Sciatic nerve (tissue), 2 donors: ENCODE results near the gene COX4I2. TPM values are rescaled to one million over a fixed set of nuclear protein-coding genes. Genes with fewer than 3 reads are reported as not detected.
"Not testable (repeated sequence)": the region's sequence is repeated elsewhere in the genome, so short reads cannot be mapped to it uniquely, and the experiment has no call there.

Experiments
- ATAC-seq: fragments of 200-7000 bp; cut with Tn5 transposase; one replicate; pipeline ENCODE4 v1.9.1; 2020; ENCODE audit warnings: mild to moderate bottlenecking, moderate library complexity
- DNase-seq: peaks from one replicate; pipeline ENCODE4 v3.0.0-alpha.2; 2020; ENCODE audit warnings: low spot score
- intact Hi-C: fragments of 100-400 bp; cut with DNase I; formaldehyde crosslinking; loops from one replicate; pipeline ENCODE4 v1.14.2; 2022
- total RNA-seq: library from RNA; stranded (reverse); fragmentation: NEBNext Ultra II Directional; extraction: Animal tissue kit (Norgen Biotek cat#: 25700); gene quantifications from one replicate; pipeline ENCODE4 v1.2.1, GENCODE V29; 2021
- donor health status: DM: no; HTN: no; CAD: no.
- donor health status: DM: no; HTN: no; CAD: no.

COX4I2 gene
- total RNA-seq, 1 donor from 2014 or later, result 8.3 TPM

GRCh38 chr20:31606804-31607639, 30.7 kb upstream of the COX4I2 start:
- intact Hi-C loops, result no loop called here
- ATAC-seq (no peak), DNase-seq (no peak)

- intact Hi-C loops, result no loop called here
- ATAC-seq (no peak), DNase-seq (no peak)
These were observed 30.0 kb upstream of the COX4I2 start for GRCh38 chr20:31607640-31608250.

- DNase-seq, result peak; percentile 86
- peak; percentile 46 for ATAC-seq
- intact Hi-C loops, result no loop called here
These were observed 29.3 kb upstream of the COX4I2 start for GRCh38 chr20:31608251-31608945.

- DNase-seq, ATAC-seq: not testable (repeated sequence)
- intact Hi-C loops, result loop anchor here (2.0 kb wide), 1 partner anchor 49 kb away; no protein-coding TSS in a partner anchor
These were observed 25.5 kb upstream of the COX4I2 start for GRCh38 chr20:31612271-31612640.

- DNase-seq (no peak), ATAC-seq (no peak)
- intact Hi-C loops, result no loop called here
These were observed 22.3 kb upstream of the COX4I2 start for GRCh38 chr20:31615416-31615815.

GRCh38 chr20:31617432-31618104, 20.1 kb upstream of the COX4I2 start:
- intact Hi-C loops, result no loop called here
- DNase-seq (no peak), ATAC-seq (no peak)

GRCh38 chr20:31620246-31620645, 17.5 kb upstream of the COX4I2 start:
- intact Hi-C loops, result no loop called here
- no peak for DNase-seq
- no peak for ATAC-seq

GRCh38 chr20:31623123-31623505, 14.6 kb upstream of the COX4I2 start:
- DNase-seq, ATAC-seq, intact Hi-C loops: not testable (repeated sequence)

- ATAC-seq, DNase-seq, intact Hi-C loops: not testable (repeated sequence)
These were observed 11.2 kb upstream of the COX4I2 start for GRCh38 chr20:31626534-31626933.

GRCh38 chr20:31628057-31628456, 9.7 kb upstream of the COX4I2 start:
- intact Hi-C loops, DNase-seq, ATAC-seq: not testable (repeated sequence)

GRCh38 chr20:31630187-31630790, 7.4 kb upstream of the COX4I2 start:
- intact Hi-C loops, result no loop called here
- no peak for DNase-seq
- ATAC-seq, result no peak

GRCh38 chr20:31632548-31633338, 5.0 kb upstream of the COX4I2 start:
- no peak for DNase-seq
- ATAC-seq, result no peak
- intact Hi-C loops, result no loop called here

GRCh38 chr20:31633339-31633914, 4.3 kb upstream of the COX4I2 start:
- intact Hi-C loops, result no loop called here
- DNase-seq, result no peak

GRCh38 chr20:31638317-31638716, 605 bp downstream of the COX4I2 start:
- DNase-seq (no peak), ATAC-seq (no peak)
- intact Hi-C loops, result no loop called here

More at GRCh38 chr20:31633339-31633914, 4.3 kb upstream of the COX4I2 start:
- ATAC-seq, result no peak

GRCh38 chr20:31638816-31639215, 1.1 kb downstream of the COX4I2 start:
- no peak for DNase-seq
- intact Hi-C loops, result no loop called here
- no peak for ATAC-seq

GRCh38 chr20:31640259-31640658, 2.5 kb downstream of the COX4I2 start:
- no peak for DNase-seq
- ATAC-seq, result no peak
- intact Hi-C loops, result no loop called here

GRCh38 chr20:31641391-31641790, 3.7 kb downstream of the COX4I2 start:
- no peak for DNase-seq
- intact Hi-C loops, result no loop called here
- ATAC-seq, result no peak

- no peak for ATAC-seq
- DNase-seq, result no peak
- intact Hi-C loops, result no loop called here
These were observed 5.1 kb downstream of the COX4I2 start for GRCh38 chr20:31642837-31643236.
